GM10248 (cell line): ENCODE data around the gene DNAL4.

ENCODE experiments used
- CTCF ChIA-PET: fragments of 300-600 bp; sonication (Branson Sonifier 250); formaldehyde crosslinking; extraction: SDS; loops from one replicate; lab custom pipeline; 2021; ENCODE audit warnings: antibody characterized with exemption; lab: Yijun Ruan, JAX
- POLR2A ChIA-PET: fragments of 350-650 bp; sonication (Branson Sonifier 250); formaldehyde crosslinking; extraction: SDS; loops from one replicate; lab custom pipeline; 2020; ENCODE audit warnings: antibody characterized with exemption; lab: Yijun Ruan, JAX
- DNase-seq: peaks from one replicate; pipeline ENCODE4 v3.0.0; 2012; ENCODE audit errors: extremely low spot score
- TF ChIP-seq, protein P1 (sequence below): IDR thresholded peaks from 2 replicates; pipeline ENCODE4 v1.5.1; 2012; ENCODE audit warnings: mild to moderate bottlenecking, low read depth; ENCODE audit errors: extremely low read depth, missing control alignments, control extremely low read depth

The DNAL4 gene

GRCh38 chr22:38761202-38762162, 32.5 kb downstream of the DNAL4 start:
- ChIA-PET POLR2A (no interaction called here), CTCF (interaction anchor here (1.2 to 1.4 kb wide), 2 partner anchors 36 to 109 kb away, joined by 3 to 4 read pairs; no protein-coding TSS in a partner anchor)
- TF ChIP-seq, protein P1, sequence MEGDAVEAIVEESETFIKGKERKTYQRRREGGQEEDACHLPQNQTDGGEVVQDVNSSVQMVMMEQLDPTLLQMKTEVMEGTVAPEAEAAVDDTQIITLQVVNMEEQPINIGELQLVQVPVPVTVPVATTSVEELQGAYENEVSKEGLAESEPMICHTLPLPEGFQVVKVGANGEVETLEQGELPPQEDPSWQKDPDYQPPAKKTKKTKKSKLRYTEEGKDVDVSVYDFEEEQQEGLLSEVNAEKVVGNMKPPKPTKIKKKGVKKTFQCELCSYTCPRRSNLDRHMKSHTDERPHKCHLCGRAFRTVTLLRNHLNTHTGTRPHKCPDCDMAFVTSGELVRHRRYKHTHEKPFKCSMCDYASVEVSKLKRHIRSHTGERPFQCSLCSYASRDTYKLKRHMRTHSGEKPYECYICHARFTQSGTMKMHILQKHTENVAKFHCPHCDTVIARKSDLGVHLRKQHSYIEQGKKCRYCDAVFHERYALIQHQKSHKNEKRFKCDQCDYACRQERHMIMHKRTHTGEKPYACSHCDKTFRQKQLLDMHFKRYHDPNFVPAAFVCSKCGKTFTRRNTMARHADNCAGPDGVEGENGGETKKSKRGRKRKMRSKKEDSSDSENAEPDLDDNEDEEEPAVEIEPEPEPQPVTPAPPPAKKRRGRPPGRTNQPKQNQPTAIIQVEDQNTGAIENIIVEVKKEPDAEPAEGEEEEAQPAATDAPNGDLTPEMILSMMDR = no peak
- DNase-seq = no peak

DNA sequence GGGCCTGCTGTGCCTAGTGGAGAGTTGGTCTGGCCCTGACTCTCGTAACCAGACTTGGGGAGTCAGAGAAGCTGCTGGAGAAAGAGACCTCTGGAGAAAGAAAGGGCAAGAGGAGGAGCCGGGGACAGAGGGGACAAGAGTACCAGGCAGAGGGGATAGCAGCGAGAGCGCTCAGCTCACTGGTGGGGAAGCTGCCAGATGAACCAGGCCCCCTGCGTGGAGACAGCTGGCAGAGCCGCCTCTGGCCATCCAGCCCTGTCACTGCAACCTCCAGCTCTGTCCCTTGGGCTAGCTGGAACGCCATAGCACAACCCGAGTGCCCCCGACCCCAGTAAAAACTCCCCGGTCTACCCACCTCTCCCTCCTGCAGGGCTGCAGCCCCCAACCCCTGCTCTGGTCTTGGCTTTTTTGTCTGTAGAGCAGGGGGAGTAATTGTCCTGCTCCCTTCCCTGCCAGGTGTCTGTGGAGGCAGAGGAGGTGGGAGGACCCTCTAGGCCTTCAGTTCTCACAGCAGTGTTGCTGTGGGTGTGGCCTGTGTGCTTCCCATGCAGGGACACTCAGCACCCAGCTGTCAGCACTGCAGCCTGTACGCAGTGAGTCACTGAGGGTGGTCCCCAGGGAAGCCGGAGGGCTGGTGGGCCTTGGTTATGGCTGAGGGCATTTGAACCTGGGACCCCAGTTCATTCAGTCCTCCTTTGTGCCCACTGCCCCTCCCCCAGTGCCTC, 33.3 kb downstream of the DNAL4 start:
- TF ChIP-seq, protein P1 = no peak
- DNase-seq = no peak
- ChIA-PET CTCF (interaction anchor here (3.6 kb wide), 1 partner anchor 8 kb away, joined by 39 read pairs; no protein-coding TSS in a partner anchor), POLR2A (interaction anchor here (0.6 kb wide), 1 partner anchor 295 kb away, joined by 3 read pairs; no protein-coding TSS in a partner anchor)

DNA sequence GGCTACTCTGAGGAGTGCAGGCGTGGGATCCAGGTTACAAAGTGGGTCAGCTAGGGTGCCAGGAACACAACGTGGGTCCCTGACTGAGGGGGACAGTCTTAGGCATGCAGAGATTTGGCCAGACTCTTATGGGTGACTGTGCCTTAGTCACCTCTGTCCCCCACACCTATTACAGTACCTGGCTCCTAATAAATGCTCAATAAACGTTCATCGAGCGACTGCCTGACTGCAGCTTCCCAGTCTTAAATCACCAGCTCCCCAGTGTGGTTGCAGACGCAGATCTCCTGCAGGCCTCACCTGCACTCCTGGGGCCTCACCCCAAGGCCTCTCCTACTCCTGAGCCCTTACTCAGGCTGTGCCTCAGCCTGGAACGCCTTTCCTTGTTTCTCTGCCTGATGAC, 34.9 kb downstream of the DNAL4 start:
- TF ChIP-seq, protein P1 = no peak
- POLR2A ChIA-PET = no interaction called here
- CTCF ChIA-PET = interaction anchor here (1.0 to 3.6 kb wide), 3 partner anchors 10 to 111 kb away, joined by 3 to 39 read pairs (median 3); no protein-coding TSS in a partner anchor

GRCh38 chr22:38758276-38758945, 35.5 kb downstream of the DNAL4 start:
- DNase-seq = peak; percentile 56
- TF ChIP-seq, protein P1 = no peak
- ChIA-PET CTCF (interaction anchor here (1.1 to 3.6 kb wide), 6 partner anchors 8 to 553 kb away, joined by 3 to 39 read pairs (median 3); no protein-coding TSS in a partner anchor), POLR2A (interaction anchor here (0.6 kb wide), 2 partner anchors 95 to 561 kb away, joined by 3 to 6 read pairs; no protein-coding TSS in a partner anchor)

More for the DNA sequence above, 34.9 kb downstream of the DNAL4 start:
- no peak for DNase-seq

GRCh38 chr22:38757464-38757757, 36.5 kb downstream of the DNAL4 start:
- POLR2A ChIA-PET = no interaction called here
- CTCF ChIA-PET = interaction anchor here (1.1 to 3.6 kb wide), 5 partner anchors 9 to 554 kb away, joined by 3 to 39 read pairs (median 5); no protein-coding TSS in a partner anchor
- TF ChIP-seq, protein P1 = no peak
- DNase-seq = no peak
